Endometrium (tissue), 2 donors: ENCODE data around the gene TUBA4A.

Experiments used
- FAIRE-seq: peaks from 2 replicates; lab custom pipeline; 2012; peaks lifted over from hg19 to GRCh38; lab: Jason Lieb, UNC
- donor health status: control.
- donor health status: control.

The TUBA4A gene

GRCh38 chr2:219234331-219234730 is 19.4 kb downstream of the TUBA4A start:
- FAIRE-seq = no peak

GRCh38 chr2:219230059-219230540 is 23.6 kb downstream of the TUBA4A start:
- no peak for FAIRE-seq

- FAIRE-seq = peak; percentile 92
Measured at GRCh38 chr2:219229305-219230058, 24.2 kb downstream of the TUBA4A start, which contains the start of the genes ANKZF1 and ATG9A. TSS of gene ANKZF1 (plus strand) at chr2:219229806. CDS start at chr2:219230258, 452 bp downstream. TSS of gene ATG9A (minus strand) at chr2:219229636. CDS start at chr2:219228024, 1,612 bp downstream.

GRCh38 chr2:219228911-219229304 is 24.8 kb downstream of the TUBA4A start:
- no peak for FAIRE-seq

GRCh38 chr2:219228041-219228910 is 25.4 kb downstream of the TUBA4A start:
- no peak for FAIRE-seq

- no peak for FAIRE-seq
Measured at GRCh38 chr2:219225350-219225749, 28.4 kb downstream of the TUBA4A start.

- no peak for FAIRE-seq
Measured at GRCh38 chr2:219223831-219224610, 29.7 kb downstream of the TUBA4A start.

- FAIRE-seq = no peak
Measured at GRCh38 chr2:219221957-219222518, 31.7 kb downstream of the TUBA4A start.

GRCh38 chr2:219220652-219221402 is 32.9 kb downstream of the TUBA4A start:
- FAIRE-seq = no peak

- no peak for FAIRE-seq
Measured at GRCh38 chr2:219219784-219220532, 33.8 kb downstream of the TUBA4A start.

- peak; percentile 74 for FAIRE-seq
Measured at GRCh38 chr2:219218732-219219701, 34.7 kb downstream of the TUBA4A start, which contains the start of gene ABCB6. TSS of gene ABCB6 (minus strand) at chr2:219218958. CDS start at chr2:219218673, 285 bp downstream.

- no peak for FAIRE-seq
Measured at GRCh38 chr2:219218217-219218731, 35.4 kb downstream of the TUBA4A start.

GRCh38 chr2:219216535-219216915 is 37.2 kb downstream of the TUBA4A start:
- no peak for FAIRE-seq

GRCh38 chr2:219215871-219216534 is 37.7 kb downstream of the TUBA4A start:
- no peak for FAIRE-seq

GRCh38 chr2:219214786-219215185 is 38.9 kb downstream of the TUBA4A start:
- FAIRE-seq = no peak

GRCh38 chr2:219214141-219214540 is 39.6 kb downstream of the TUBA4A start:
- FAIRE-seq = no peak

- FAIRE-seq = no peak
Measured at GRCh38 chr2:219213486-219214071, 40.1 kb downstream of the TUBA4A start.

GRCh38 chr2:219213026-219213415 is 40.7 kb downstream of the TUBA4A start:
- no peak for FAIRE-seq
